Measurements from ENCODE around the gene MBD5. TPM values are rescaled to one million over a fixed set of nuclear protein-coding genes. Genes with fewer than 3 reads are reported as not detected.

Gene MBD5
- polyA plus RNA-seq, 1 of the 3 experiments (the other 2 are of a cell fraction), result 7.4 TPM

DNA sequence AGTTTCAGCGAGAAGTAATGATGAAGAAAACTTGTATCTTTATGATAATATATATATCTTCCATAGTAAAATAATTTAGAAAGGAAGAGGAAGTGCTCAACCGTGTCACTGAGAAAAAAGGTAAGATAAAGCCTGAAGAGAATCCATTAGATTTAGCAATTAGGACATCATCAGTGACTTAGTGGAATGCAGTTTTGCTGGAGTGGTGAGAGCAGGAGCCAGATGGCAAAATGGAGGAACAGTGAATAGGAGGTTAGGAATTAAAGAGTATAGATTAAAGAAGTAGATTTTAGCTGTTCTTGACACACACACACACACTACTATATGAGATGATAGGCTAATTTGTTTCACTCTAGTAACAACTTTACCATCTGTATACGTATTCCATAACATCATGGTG lies 466.5 kb downstream of the MBD5 start:
- ChIA-PET CTCF (no interaction called here), POLR2A (no interaction called here)
- peaks cover 0 to 10% of the 10 kb centered on the region in 2 experiments; a peak in 3 of 4 replicates for H3K4me1 ChIP-seq (ENCODE audit: control insufficient read depth in 1 of 2, insufficient read depth in 2 of 2, low read depth in 1 of 2, low read length in 1 of 2)
- TF ChIP-seq YY1 (IDR thresholded peaks at IDR 0.05; ENCODE audit: low read depth) (no peak), TEAD4 (IDR thresholded peaks at IDR 0.05; ENCODE audit: borderline replicate concordance, insufficient read depth) (no peak), RAD21 (IDR thresholded peaks at IDR 0.05; ENCODE audit: low read length) (no peak), MXI1 (IDR thresholded peaks at IDR 0.05; ENCODE audit: low read depth, low read length) (no peak), RCOR1 (IDR thresholded peaks at IDR 0.05; ENCODE audit: low read length) (no peak)
- TF ChIP-seq, protein P1, sequence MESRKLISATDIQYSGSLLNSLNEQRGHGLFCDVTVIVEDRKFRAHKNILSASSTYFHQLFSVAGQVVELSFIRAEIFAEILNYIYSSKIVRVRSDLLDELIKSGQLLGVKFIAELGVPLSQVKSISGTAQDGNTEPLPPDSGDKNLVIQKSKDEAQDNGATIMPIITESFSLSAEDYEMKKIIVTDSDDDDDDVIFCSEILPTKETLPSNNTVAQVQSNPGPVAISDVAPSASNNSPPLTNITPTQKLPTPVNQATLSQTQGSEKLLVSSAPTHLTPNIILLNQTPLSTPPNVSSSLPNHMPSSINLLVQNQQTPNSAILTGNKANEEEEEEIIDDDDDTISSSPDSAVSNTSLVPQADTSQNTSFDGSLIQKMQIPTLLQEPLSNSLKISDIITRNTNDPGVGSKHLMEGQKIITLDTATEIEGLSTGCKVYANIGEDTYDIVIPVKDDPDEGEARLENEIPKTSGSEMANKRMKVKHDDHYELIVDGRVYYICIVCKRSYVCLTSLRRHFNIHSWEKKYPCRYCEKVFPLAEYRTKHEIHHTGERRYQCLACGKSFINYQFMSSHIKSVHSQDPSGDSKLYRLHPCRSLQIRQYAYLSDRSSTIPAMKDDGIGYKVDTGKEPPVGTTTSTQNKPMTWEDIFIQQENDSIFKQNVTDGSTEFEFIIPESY (IDR thresholded peaks at IDR 0.05; ENCODE audit: borderline replicate concordance, low read depth), result no peak
- TF ChIP-seq, protein P2, sequence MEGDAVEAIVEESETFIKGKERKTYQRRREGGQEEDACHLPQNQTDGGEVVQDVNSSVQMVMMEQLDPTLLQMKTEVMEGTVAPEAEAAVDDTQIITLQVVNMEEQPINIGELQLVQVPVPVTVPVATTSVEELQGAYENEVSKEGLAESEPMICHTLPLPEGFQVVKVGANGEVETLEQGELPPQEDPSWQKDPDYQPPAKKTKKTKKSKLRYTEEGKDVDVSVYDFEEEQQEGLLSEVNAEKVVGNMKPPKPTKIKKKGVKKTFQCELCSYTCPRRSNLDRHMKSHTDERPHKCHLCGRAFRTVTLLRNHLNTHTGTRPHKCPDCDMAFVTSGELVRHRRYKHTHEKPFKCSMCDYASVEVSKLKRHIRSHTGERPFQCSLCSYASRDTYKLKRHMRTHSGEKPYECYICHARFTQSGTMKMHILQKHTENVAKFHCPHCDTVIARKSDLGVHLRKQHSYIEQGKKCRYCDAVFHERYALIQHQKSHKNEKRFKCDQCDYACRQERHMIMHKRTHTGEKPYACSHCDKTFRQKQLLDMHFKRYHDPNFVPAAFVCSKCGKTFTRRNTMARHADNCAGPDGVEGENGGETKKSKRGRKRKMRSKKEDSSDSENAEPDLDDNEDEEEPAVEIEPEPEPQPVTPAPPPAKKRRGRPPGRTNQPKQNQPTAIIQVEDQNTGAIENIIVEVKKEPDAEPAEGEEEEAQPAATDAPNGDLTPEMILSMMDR (IDR thresholded peaks at IDR 0.05), result no peak
- H3K36me3 ChIP-seq (replicated peaks in 1 of 2; ENCODE audit: control insufficient read depth in 1 of 2, insufficient read depth in 2 of 2, low read length in 1 of 2), result peaks cover 0 to 5% of the 10 kb centered on the region in 2 experiments
- H3K27me3 ChIP-seq (ENCODE audit: insufficient read depth), result no peaks in the 10 kb centered on the region
- H3K27ac ChIP-seq (ENCODE audit: low read depth in 2 of 2, low read length in 1 of 2), result no peak overlapping the region
- no peak overlapping the region for H3K9ac ChIP-seq
- WGBS (ENCODE audit: low lambda C conversion rate), result 78% methylated on average over 3 of the region's 3 CpGs
- no peak for DNase-seq
- H3K79me2 ChIP-seq (ENCODE audit: insufficient read depth), result no peaks in the 10 kb centered on the region
- H3K9me3 ChIP-seq, result no peaks in the 10 kb centered on the region
- H3K4me3 ChIP-seq (ENCODE audit: low read depth in 2 of 2, low read length in 1 of 2), result no peak overlapping the region
- no peaks in the 10 kb centered on the region for H3K9me2 ChIP-seq
- no peak overlapping the region for H2AFZ ChIP-seq (ENCODE audit: low read depth)
- H4K20me1 ChIP-seq (ENCODE audit: insufficient read depth), result no peaks in the 10 kb centered on the region
- no peak overlapping the region for H3K4me2 ChIP-seq
- no peaks in the 10 kb centered on the region for H3F3A ChIP-seq (replicated peaks; ENCODE audit: insufficient read depth)

DNA sequence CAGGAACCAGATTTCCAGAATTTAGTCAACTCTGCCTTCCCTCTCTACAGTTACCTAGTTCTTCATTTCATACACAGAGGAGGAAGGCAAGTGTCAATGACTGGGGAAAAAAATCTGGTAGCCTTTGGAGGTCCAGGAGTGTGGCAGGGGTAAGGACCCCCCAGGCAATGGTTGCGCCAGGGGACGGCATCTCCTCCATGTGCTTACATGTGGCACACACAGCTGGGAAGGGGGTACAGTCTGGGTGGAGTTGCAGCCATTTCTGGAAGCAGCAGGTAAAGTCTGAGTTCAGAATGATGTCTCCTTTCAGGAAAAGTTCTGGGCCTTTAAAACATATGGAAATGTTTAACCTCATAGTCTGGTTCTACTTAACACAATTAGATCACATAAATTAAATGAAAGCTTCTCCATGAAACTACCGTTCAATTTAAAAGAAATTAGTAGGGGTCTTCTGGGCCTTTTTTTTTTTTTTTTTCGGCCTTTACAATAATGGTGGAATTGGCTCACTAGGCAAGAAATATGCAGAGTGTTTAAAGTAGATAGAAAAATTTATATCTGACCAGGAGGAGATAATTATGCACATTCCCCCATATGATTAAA lies 470.0 kb downstream of the MBD5 start:
- POLR2A ChIA-PET, result no interaction called here
- 56% methylated on average over 4 of the region's 4 CpGs for WGBS (ENCODE audit: low lambda C conversion rate)

More for the DNA sequence above, 470.0 kb downstream of the MBD5 start:
- Histone ChIP-seq H3K9me2 (no peaks in the 10 kb centered on the region), H2AFZ (ENCODE audit: low read depth) (no peak overlapping the region), H3K27me3 (ENCODE audit: insufficient read depth) (no peaks in the 10 kb centered on the region), H3K9me3 (no peaks in the 10 kb centered on the region), H4K20me1 (ENCODE audit: insufficient read depth) (no peaks in the 10 kb centered on the region), H3K79me2 (ENCODE audit: insufficient read depth) (no peaks in the 10 kb centered on the region), H3K4me2 (no peak overlapping the region), H3F3A (replicated peaks; ENCODE audit: insufficient read depth) (no peaks in the 10 kb centered on the region), H3K4me1 (ENCODE audit: control insufficient read depth in 1 of 2, insufficient read depth in 2 of 2, low read depth in 1 of 2, low read length in 1 of 2) (peaks cover 0 to 10% of the 10 kb centered on the region in 2 experiments; a peak in 3 of 4 replicates), H3K9ac (no peak overlapping the region), H3K4me3 (ENCODE audit: low read depth in 2 of 2, low read length in 1 of 2) (no peak overlapping the region), H3K36me3 (replicated peaks in 1 of 2; ENCODE audit: control insufficient read depth in 1 of 2, insufficient read depth in 2 of 2, low read length in 1 of 2) (peaks cover 0 to 5% of the 10 kb centered on the region in 2 experiments), H3K27ac (ENCODE audit: low read depth in 2 of 2, low read length in 1 of 2) (no peak overlapping the region)
- TF ChIP-seq EP300 (IDR thresholded peaks at IDR 0.05; ENCODE audit: borderline replicate concordance in 1 of 2, low read depth in 1 of 2, low read length in 1 of 2) (peak in 1 of 2 experiments; percentile 55; a peak in 1 of 4 replicates), TCF12 (IDR thresholded peaks at IDR 0.05) (peak; percentile 62), POLR2AphosphoS5 (IDR thresholded peaks at IDR 0.05; ENCODE audit: low read depth, low read length) (peak; percentile 53; the same call in 1 of the 2 replicates), CHD2 (IDR thresholded peaks at IDR 0.05; ENCODE audit: low read length, partially characterized antibody) (peak; percentile 45), NRF1 (IDR thresholded peaks at IDR 0.05; ENCODE audit: low read depth, low read length) (no peak), RCOR1 (IDR thresholded peaks at IDR 0.05; ENCODE audit: low read length) (peak; percentile 78; the same call in 1 of the 2 replicates)
- DNase-seq, result peak; percentile 55
- CTCF ChIA-PET, result no interaction called here

Data from SK-N-SH (cell line).